ENCODE results near the gene DMAP1. TPM values are rescaled to one million over a fixed set of nuclear protein-coding genes. Genes with fewer than 3 reads are reported as not detected.

Gene DMAP1
- total and polyA plus RNA-seq, 12 donors: 62.4 to 229 (median 87.8) TPM

GRCh38 chr1:44222397-44223186 is 9.3 kb downstream of the DMAP1 start:
- DNase-seq: peak in 1 of 7 donors; percentile 12
- Histone ChIP-seq H3K4me3 (no peak overlapping the region), H3K4me1 (replicated peaks in 1 of 2) (peaks cover 0 to 10% of the 10 kb centered on the region in 2 donors), H3K36me3 (replicated peaks in 1 of 2) (peaks cover 0 to 36% of the 10 kb centered on the region in 2 donors), H3K27me3 (no peaks in the 10 kb centered on the region), H3K27ac (no peak overlapping the region), H3K9me3 (replicated peaks in 1 of 3) (no peaks in the 10 kb centered on the region)
- TF ChIP-seq POLR2A (IDR thresholded peaks at IDR 0.05): no peak
- TF ChIP-seq CTCF (IDR thresholded peaks at IDR 0.05): no peak
- intact Hi-C loops (cut with DNase I): loop anchor here in 1 of 2 donors (10.0 kb wide), 1 partner anchor 372 kb away; no protein-coding TSS in a partner anchor
- 47 to 77% (median 72%) methylated on average over 3 to 5 of the region's 5 CpGs for WGBS, 4 donors

- H3K36me3 ChIP-seq (replicated peaks in 1 of 2): peaks cover 0 to 32% of the 10 kb centered on the region in 2 donors
- H3K27me3 ChIP-seq: no peaks in the 10 kb centered on the region
- H3K9me3 ChIP-seq (replicated peaks in 1 of 3): no peaks in the 10 kb centered on the region
- 75 to 79% (median 78%) methylated on average over 8 to 11 of the region's 11 CpGs for WGBS, 4 donors
- no peak for DNase-seq
- H3K27ac ChIP-seq: no peak overlapping the region
- peaks cover 0 to 10% of the 10 kb centered on the region in 2 donors for H3K4me1 ChIP-seq (replicated peaks in 1 of 2)
- no peak for TF ChIP-seq CTCF (IDR thresholded peaks at IDR 0.05)
- no peak for TF ChIP-seq POLR2A (IDR thresholded peaks at IDR 0.05)
- no peak overlapping the region for H3K4me3 ChIP-seq
- intact Hi-C loops (cut with DNase I): loop anchor here in 1 of 2 donors (10.0 kb wide), 1 partner anchor 372 kb away; no protein-coding TSS in a partner anchor
Observed at GRCh38 chr1:44223187-44223610, 9.9 kb downstream of the DMAP1 start.

- intact Hi-C loops (cut with DNase I): loop anchor here in 1 of 2 donors (10.0 kb wide), 1 partner anchor 369 kb away; no protein-coding TSS in a partner anchor
- no peak for DNase-seq
Observed at GRCh38 chr1:44225761-44226160, 12.5 kb downstream of the DMAP1 start.

More at GRCh38 chr1:44225761-44226160, 12.5 kb downstream of the DMAP1 start:
- H3K27me3 ChIP-seq: no peaks in the 10 kb centered on the region
- H3K9me3 ChIP-seq (replicated peaks in 1 of 3): no peaks in the 10 kb centered on the region
- H3K4me1 ChIP-seq (replicated peaks in 1 of 2): peaks cover 0 to under 1% of the 10 kb centered on the region in 2 donors
- peaks cover 0 to 6% of the 10 kb centered on the region in 2 donors for H3K36me3 ChIP-seq (replicated peaks in 1 of 2)
- no peak for TF ChIP-seq POLR2A (IDR thresholded peaks at IDR 0.05)
- no peak for TF ChIP-seq CTCF (IDR thresholded peaks at IDR 0.05)
- WGBS, 4 donors: 98 to 100% (median 100%) methylated on average over 2 of the region's 2 CpGs
- H3K27ac ChIP-seq: no peak overlapping the region
- no peak overlapping the region for H3K4me3 ChIP-seq
